Right lobe of liver (tissue), 6 donors: ENCODE measurements around the gene PIP5K1B. TPM values are rescaled to one million over a fixed set of nuclear protein-coding genes. Genes with fewer than 3 reads are reported as not detected.

Experiments
- ATAC-seq, 4 donors: fragments of 200-7000 bp; cut with Tn5 transposase; one replicate each; pipeline ENCODE4 v1.9.1; 2020; ENCODE audit warnings: mild to moderate bottlenecking in 4 of 4, moderate library complexity in 4 of 4
- DNase-seq, 3 donors: peaks; one replicate each; pipeline ENCODE4 v3.0.0-alpha.2; 2020
- H3K27ac ChIP-seq, 3 donors: fragments of 200-600 bp; one replicate each; pipeline ENCODE4 v1.8.0; 2022
- H3K27me3 ChIP-seq, 2 donors: fragments of 200-600 bp; one replicate each; pipeline ENCODE4 v1.8.0; 2022
- H3K36me3 ChIP-seq, 4 donors: fragments of 200-600 bp; sonication (generic) in 1 of 4; one replicate each; pipeline versions ENCODE4 v1.5.1 to v1.8.0; 2017 to 2022; ENCODE audit warnings: control low read depth in 1 of 4
- H3K4me1 ChIP-seq, 4 donors: fragments of 200-600 bp; sonication (generic) in 1 of 4; one replicate each; pipeline versions ENCODE4 v1.5.1 to v1.8.0; 2017 to 2022; ENCODE audit warnings: control low read depth in 1 of 4
- H3K4me3 ChIP-seq, 3 donors: fragments of 200-600 bp; one replicate each; pipeline ENCODE4 v1.8.0; 2022
- H3K9me3 ChIP-seq, 4 donors: fragments of 200-600 bp; sonication (generic) in 1 of 4; one replicate each; pipeline versions ENCODE4 v1.5.1 to v1.8.0; 2017 to 2022; ENCODE audit warnings: control low read depth in 1 of 4
- POLR2A ChIP-seq: fragments of 450-650 bp; IDR thresholded peaks from one replicate; pipeline ENCODE4 v1.6.1; 2017; ENCODE audit warnings: antibody characterized with exemption, mild to moderate bottlenecking
- whole genome bisulfite sequencing: methylation state at CpG from one replicate; pipeline ENCODE4 v1.1.6; 2018; ENCODE audit warnings: low coverage, low lambda C conversion rate; ENCODE audit not compliant: insufficient coverage; ENCODE audit errors: missing lambda C conversion rate; 5-methylcytosine and 5-hydroxymethylcytosine counted together
- intact Hi-C, 2 donors: fragments of 100-400 bp; cut with DNase I; formaldehyde crosslinking; loops; one replicate each; pipeline versions ENCODE4 v1.11.2 to v1.14.1; 2022
- total RNA-seq, 6 experiments: library from RNA; depleted of rRNA in 2 of 6; stranded (reverse); fragments of >200 nt in 2 of 6; fragmentation: NEBNext Ultra II Directional in 3 of 6; extraction: Animal tissue kit (Norgen Biotek cat#: 25700) in 3 of 6; gene quantifications; one replicate each; pipeline versions ENCODE4 v1.1.0 to v1.2.4, GENCODE V29; 2016 to 2023
- TF ChIP-seq, protein P1 (sequence below), 4 donors: fragments of 200-600 bp in 3 of 4; fragments of 450-650 bp in 1 of 4; IDR thresholded peaks; one replicate each; pipeline versions ENCODE4 v1.5.1 to v1.8.0; 2016 to 2022; ENCODE audit warnings: antibody characterized with exemption in 4 of 4, mild to moderate bottlenecking in 2 of 4
- donor health status: DM: no; HTN: yes; CAD: no.
- donor health status: DM: no; HTN: no; CAD: no.
- donor health status: DM: no; HTN: no; CAD: no.
- donor health status: DM: no; HTN: yes; CAD: no.
- donor health status: DM: no; HTN: yes; CAD: no.

The PIP5K1B gene
- total RNA-seq, 6 experiments from 2014 or later = 0.27 to 0.71 TPM; not detected in 4

DNA sequence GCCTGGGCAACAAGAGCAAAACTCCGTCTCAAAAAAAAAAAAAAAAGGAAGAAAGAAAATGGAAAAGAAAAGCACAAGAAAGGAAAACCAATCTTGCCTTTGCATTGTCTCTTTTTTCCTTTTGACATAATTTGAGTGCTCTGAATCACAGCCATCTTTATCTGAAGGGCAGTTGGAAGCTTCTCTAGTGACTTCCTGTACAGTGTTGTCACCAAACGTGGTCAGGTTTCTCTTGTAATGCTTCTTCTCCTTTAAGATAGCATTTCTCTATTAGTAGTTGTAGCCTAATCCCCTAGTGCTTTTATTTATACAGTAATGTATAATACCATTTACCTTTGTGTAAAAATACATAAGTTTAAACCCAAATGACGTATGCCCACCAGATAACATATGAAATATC lies 290.7 kb downstream of the PIP5K1B start:
- intact Hi-C loops = no loop called here
- no peaks in the 10 kb centered on the region for H3K9me3 ChIP-seq
- 28% methylated on average over 3 of the region's 3 CpGs for WGBS
- H3K4me3 ChIP-seq = no peak overlapping the region
- ATAC-seq (no peak), DNase-seq (no peak)
- H3K27ac ChIP-seq = no peak overlapping the region
- H3K4me1 ChIP-seq = no peaks in the 10 kb centered on the region
- TF ChIP-seq POLR2A = no peak
- TF ChIP-seq, protein P1, sequence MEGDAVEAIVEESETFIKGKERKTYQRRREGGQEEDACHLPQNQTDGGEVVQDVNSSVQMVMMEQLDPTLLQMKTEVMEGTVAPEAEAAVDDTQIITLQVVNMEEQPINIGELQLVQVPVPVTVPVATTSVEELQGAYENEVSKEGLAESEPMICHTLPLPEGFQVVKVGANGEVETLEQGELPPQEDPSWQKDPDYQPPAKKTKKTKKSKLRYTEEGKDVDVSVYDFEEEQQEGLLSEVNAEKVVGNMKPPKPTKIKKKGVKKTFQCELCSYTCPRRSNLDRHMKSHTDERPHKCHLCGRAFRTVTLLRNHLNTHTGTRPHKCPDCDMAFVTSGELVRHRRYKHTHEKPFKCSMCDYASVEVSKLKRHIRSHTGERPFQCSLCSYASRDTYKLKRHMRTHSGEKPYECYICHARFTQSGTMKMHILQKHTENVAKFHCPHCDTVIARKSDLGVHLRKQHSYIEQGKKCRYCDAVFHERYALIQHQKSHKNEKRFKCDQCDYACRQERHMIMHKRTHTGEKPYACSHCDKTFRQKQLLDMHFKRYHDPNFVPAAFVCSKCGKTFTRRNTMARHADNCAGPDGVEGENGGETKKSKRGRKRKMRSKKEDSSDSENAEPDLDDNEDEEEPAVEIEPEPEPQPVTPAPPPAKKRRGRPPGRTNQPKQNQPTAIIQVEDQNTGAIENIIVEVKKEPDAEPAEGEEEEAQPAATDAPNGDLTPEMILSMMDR (IDR thresholded peaks at IDR 0.05) = no peak
- no peaks in the 10 kb centered on the region for H3K27me3 ChIP-seq
- H3K36me3 ChIP-seq = no peaks in the 10 kb centered on the region

DNA sequence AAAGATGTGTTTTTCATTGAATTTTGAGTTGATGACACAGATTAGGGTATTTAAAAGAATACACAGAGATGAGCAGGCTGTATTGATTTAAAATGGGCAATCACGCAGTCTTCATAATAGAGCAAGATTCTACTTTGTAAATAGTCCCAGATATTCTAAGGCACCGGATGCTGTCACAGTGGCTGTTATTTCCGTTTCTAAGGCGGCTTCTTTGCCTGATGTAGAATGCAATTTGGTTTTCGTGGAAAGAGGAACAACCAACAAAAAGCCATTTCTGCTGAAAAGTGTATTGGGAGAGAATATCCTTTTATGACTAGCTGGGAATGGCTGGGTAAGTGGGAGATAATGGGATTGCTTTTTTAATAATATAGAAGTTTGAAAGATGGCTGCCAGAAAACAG lies 291.4 kb downstream of the PIP5K1B start:
- peak in 1 of 4 donors; percentile 15 for ATAC-seq
- H3K36me3 ChIP-seq = no peaks in the 10 kb centered on the region

DNA sequence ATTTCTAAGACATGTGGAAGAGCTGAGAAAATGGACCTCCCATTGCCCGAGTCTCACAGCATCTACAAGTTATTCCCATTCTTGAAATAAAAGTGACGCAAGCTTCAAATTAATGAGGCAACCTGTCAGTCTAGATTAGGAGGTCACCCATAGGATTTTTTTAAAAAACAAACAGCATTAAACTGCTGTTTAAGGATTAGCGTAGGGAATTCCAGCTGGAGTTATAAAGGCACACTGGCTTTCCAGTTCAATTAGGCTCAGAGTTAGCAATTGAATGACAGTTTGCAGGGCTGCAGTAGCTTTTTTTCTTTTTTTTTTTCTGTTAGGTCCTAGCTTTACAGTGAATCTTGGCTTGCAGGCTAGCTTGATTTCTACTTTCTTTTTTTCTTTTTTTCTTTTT lies 292.6 kb downstream of the PIP5K1B start:
- TF ChIP-seq POLR2A = no peak
- TF ChIP-seq, protein P1 (IDR thresholded peaks at IDR 0.05) = no peak
- 52% methylated on average over 3 of the region's 3 CpGs for WGBS
- H3K36me3 ChIP-seq = no peaks in the 10 kb centered on the region
- no peaks in the 10 kb centered on the region for H3K9me3 ChIP-seq
- H3K4me3 ChIP-seq = no peak overlapping the region
- no peak for DNase-seq
- no peak for ATAC-seq
- intact Hi-C loops = no loop called here
- no peaks in the 10 kb centered on the region for H3K4me1 ChIP-seq
- H3K27ac ChIP-seq = no peak overlapping the region
- H3K27me3 ChIP-seq = no peaks in the 10 kb centered on the region

More for the DNA sequence above, 291.4 kb downstream of the PIP5K1B start:
- no peaks in the 10 kb centered on the region for H3K9me3 ChIP-seq
- TF ChIP-seq POLR2A = no peak
- no peak for DNase-seq
- intact Hi-C loops = no loop called here
- H3K4me3 ChIP-seq = no peak overlapping the region
- 52% methylated on average over 5 of the region's 5 CpGs for WGBS
- no peaks in the 10 kb centered on the region for H3K27me3 ChIP-seq
- H3K27ac ChIP-seq = no peak overlapping the region
- no peaks in the 10 kb centered on the region for H3K4me1 ChIP-seq

DNA sequence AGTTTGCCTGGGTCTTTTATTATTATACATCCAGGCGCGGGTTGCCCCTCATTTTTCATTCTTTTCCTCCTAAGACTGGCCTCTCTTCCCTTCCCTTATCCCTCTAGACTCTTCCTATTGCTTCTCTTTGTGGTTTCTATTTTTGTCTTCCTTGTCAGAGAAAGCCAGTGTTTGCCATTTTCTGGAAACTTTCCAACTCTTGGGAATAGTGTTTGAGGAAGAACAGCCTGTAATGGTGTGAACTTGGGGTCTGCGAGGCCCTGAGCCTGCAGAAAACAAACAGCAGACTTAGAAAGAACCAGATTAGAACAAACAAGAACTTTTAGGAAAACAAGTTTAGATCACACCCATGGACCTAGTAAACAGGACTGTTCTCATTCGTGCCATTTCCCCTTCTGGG lies 293.3 kb downstream of the PIP5K1B start:
- 29% methylated on average over 4 of the region's 4 CpGs for WGBS
- intact Hi-C loops = no loop called here
- no peak overlapping the region for H3K4me3 ChIP-seq
- TF ChIP-seq POLR2A = no peak
- TF ChIP-seq, protein P1 (IDR thresholded peaks at IDR 0.05) = no peak
- H3K4me1 ChIP-seq = no peaks in the 10 kb centered on the region
- DNase-seq (no peak), ATAC-seq (no peak)
- H3K27me3 ChIP-seq = no peaks in the 10 kb centered on the region
- no peaks in the 10 kb centered on the region for H3K36me3 ChIP-seq
- H3K9me3 ChIP-seq = no peaks in the 10 kb centered on the region
- no peak overlapping the region for H3K27ac ChIP-seq

DNA sequence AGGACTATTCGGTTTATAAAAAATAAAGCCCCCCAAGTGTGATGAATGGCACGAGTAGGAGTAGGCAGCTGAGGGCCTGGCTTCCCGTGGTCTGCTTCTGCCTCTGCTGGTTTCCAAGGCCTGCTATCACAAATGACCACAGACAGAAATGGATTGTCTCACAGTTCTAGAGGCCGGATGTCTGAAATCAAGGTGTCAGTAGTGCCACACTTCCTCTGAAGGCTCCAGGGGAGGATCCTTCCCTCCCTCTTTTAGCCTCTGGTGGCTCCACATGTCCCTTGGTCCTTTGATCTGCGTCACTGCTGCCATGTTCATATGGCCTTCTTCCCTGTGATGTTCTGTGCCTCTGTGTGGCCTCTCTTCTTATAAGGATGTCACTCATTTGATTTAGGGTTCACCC lies 293.8 kb downstream of the PIP5K1B start:
- intact Hi-C loops = no loop called here
- 44% methylated on average over 5 of the region's 5 CpGs for WGBS
- DNase-seq (no peak), ATAC-seq (no peak)
- Histone ChIP-seq H3K27me3 (no peaks in the 10 kb centered on the region), H3K36me3 (no peaks in the 10 kb centered on the region), H3K9me3 (no peaks in the 10 kb centered on the region), H3K4me3 (no peak overlapping the region), H3K27ac (no peak overlapping the region), H3K4me1 (no peaks in the 10 kb centered on the region)
- no peak for TF ChIP-seq POLR2A
- TF ChIP-seq, protein P1 (IDR thresholded peaks at IDR 0.05) = no peak
